Measurements from ENCODE around the gene RGMA. TPM values are rescaled to one million over a fixed set of nuclear protein-coding genes. Genes with fewer than 3 reads are reported as not detected.

Gene RGMA
- total RNA-seq, 1 donor from 2014 or later: 56.6 TPM

- H3K27me3 Mint-ChIP-seq (ENCODE audit: unreplicated experiment): peaks cover 14% of the 10 kb centered on the region
- H3K9me3 Mint-ChIP-seq (ENCODE audit: unreplicated experiment): peaks cover 16% of the 10 kb centered on the region
- no peak for DNase-seq
- H3K4me3 Mint-ChIP-seq (ENCODE audit: unreplicated experiment): peak overlapping the region; percentile 20
- H3K27ac Mint-ChIP-seq (ENCODE audit: unreplicated experiment): peak overlapping the region; percentile 84
- peaks cover 24% of the 10 kb centered on the region for H3K4me1 Mint-ChIP-seq (ENCODE audit: low read depth, unreplicated experiment)
- H3K36me3 Mint-ChIP-seq (ENCODE audit: unreplicated experiment): peaks cover 2% of the 10 kb centered on the region
- TF ChIP-seq CTCF (IDR thresholded peaks at IDR 0.05; ENCODE audit: partially characterized antibody, unreplicated experiment): no peak
Observed at GRCh38 chr15:93028111-93028631, 60.8 kb downstream of the RGMA start.

GRCh38 chr15:93027413-93027812 is 61.6 kb downstream of the RGMA start:
- Mint-ChIP-seq H3K27me3 (ENCODE audit: unreplicated experiment) (peaks cover 16% of the 10 kb centered on the region), H3K4me1 (ENCODE audit: low read depth, unreplicated experiment) (peaks cover 30% of the 10 kb centered on the region), H3K9me3 (ENCODE audit: unreplicated experiment) (peaks cover 18% of the 10 kb centered on the region), H3K27ac (ENCODE audit: unreplicated experiment) (no peak overlapping the region), H3K36me3 (ENCODE audit: unreplicated experiment) (peaks cover 9% of the 10 kb centered on the region), H3K4me3 (ENCODE audit: unreplicated experiment) (no peak overlapping the region)
- TF ChIP-seq CTCF (IDR thresholded peaks at IDR 0.05; ENCODE audit: partially characterized antibody, unreplicated experiment): no peak
- DNase-seq: no peak

- Mint-ChIP-seq H3K4me3 (ENCODE audit: unreplicated experiment) (no peak overlapping the region), H3K27ac (ENCODE audit: unreplicated experiment) (peak overlapping the region; percentile 31), H3K9me3 (ENCODE audit: unreplicated experiment) (peaks cover 16% of the 10 kb centered on the region), H3K36me3 (ENCODE audit: unreplicated experiment) (peaks cover 9% of the 10 kb centered on the region), H3K4me1 (ENCODE audit: low read depth, unreplicated experiment) (peaks cover 30% of the 10 kb centered on the region), H3K27me3 (ENCODE audit: unreplicated experiment) (peaks cover 15% of the 10 kb centered on the region)
- TF ChIP-seq CTCF (IDR thresholded peaks at IDR 0.05; ENCODE audit: partially characterized antibody, unreplicated experiment): no peak
- no peak for DNase-seq
Observed at GRCh38 chr15:93026380-93026817, 62.6 kb downstream of the RGMA start.

- Mint-ChIP-seq H3K9me3 (ENCODE audit: unreplicated experiment) (peaks cover 16% of the 10 kb centered on the region), H3K27me3 (ENCODE audit: unreplicated experiment) (peaks cover 12% of the 10 kb centered on the region), H3K27ac (ENCODE audit: unreplicated experiment) (peak overlapping the region; percentile 57), H3K4me3 (ENCODE audit: unreplicated experiment) (no peak overlapping the region), H3K36me3 (ENCODE audit: unreplicated experiment) (peaks cover 9% of the 10 kb centered on the region), H3K4me1 (ENCODE audit: low read depth, unreplicated experiment) (peaks cover 30% of the 10 kb centered on the region)
- no peak for TF ChIP-seq CTCF (IDR thresholded peaks at IDR 0.05; ENCODE audit: partially characterized antibody, unreplicated experiment)
- DNase-seq: no peak
Observed at GRCh38 chr15:93025625-93025982, 63.4 kb downstream of the RGMA start.

GRCh38 chr15:93024716-93025624 is 64.0 kb downstream of the RGMA start:
- Mint-ChIP-seq H3K27me3 (ENCODE audit: unreplicated experiment) (peaks cover 12% of the 10 kb centered on the region), H3K9me3 (ENCODE audit: unreplicated experiment) (peaks cover 16% of the 10 kb centered on the region), H3K36me3 (ENCODE audit: unreplicated experiment) (peaks cover 9% of the 10 kb centered on the region), H3K27ac (ENCODE audit: unreplicated experiment) (peak overlapping the region; percentile 29), H3K4me3 (ENCODE audit: unreplicated experiment) (no peak overlapping the region), H3K4me1 (ENCODE audit: low read depth, unreplicated experiment) (peaks cover 28% of the 10 kb centered on the region)
- DNase-seq: no peak
- no peak for TF ChIP-seq CTCF (IDR thresholded peaks at IDR 0.05; ENCODE audit: partially characterized antibody, unreplicated experiment)

Data from glutamatergic neuron (in vitro differentiated cells).